ENCODE measurements around the gene CCDC187.

Gene CCDC187

DNA sequence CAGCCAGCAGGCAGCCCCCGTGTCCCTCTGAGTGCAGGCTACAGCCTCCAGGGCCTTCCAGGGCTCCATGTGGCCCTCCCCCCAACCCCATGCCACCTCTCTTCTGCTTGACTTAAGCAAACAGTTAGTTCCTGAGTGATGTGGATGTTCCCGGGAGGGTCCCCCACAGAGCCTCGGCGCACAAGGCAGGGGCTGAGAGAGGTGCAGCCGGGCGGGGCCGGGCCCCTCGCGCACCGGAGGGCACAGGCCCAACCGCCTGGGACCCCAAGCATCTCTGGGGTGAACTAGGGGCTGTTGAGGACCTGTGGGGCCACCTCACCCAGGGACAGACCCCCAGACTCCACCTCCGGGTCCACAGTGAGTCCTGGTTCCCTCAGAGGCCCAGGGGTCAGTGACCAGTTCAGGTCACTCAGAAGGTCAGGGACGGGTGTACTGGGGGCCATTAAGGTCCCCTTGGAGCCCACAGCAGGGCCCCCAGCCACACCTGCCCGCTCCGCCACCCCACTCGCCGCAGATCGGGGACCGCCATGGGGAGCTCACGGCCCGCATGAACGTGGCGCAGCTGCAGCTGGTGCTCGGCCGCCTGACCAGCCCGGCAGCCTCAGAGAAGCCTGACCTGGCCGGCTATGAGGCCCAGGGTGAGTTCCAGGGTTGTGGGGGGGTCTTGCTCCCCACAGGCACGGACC lies 36.6 kb upstream of the CCDC187 start:
- in situ Hi-C loops (cut with MboI; ENCODE audit: low sequenced_read_pairs) = loop anchor here (25.0 kb wide), 1 partner anchor 297 kb away; no protein-coding TSS in a partner anchor

GRCh38 chr9:136339958-136340310 lies 36.0 kb upstream of the CCDC187 start:
- in situ Hi-C loops (cut with MboI; ENCODE audit: low sequenced_read_pairs) = loop anchor here (25.0 kb wide), 1 partner anchor 297 kb away; no protein-coding TSS in a partner anchor

GRCh38 chr9:136339173-136339957 lies 35.5 kb upstream of the CCDC187 start:
- in situ Hi-C loops (cut with MboI; ENCODE audit: low sequenced_read_pairs) = loop anchor here (25.0 kb wide), 1 partner anchor 298 kb away; no protein-coding TSS in a partner anchor

DNA sequence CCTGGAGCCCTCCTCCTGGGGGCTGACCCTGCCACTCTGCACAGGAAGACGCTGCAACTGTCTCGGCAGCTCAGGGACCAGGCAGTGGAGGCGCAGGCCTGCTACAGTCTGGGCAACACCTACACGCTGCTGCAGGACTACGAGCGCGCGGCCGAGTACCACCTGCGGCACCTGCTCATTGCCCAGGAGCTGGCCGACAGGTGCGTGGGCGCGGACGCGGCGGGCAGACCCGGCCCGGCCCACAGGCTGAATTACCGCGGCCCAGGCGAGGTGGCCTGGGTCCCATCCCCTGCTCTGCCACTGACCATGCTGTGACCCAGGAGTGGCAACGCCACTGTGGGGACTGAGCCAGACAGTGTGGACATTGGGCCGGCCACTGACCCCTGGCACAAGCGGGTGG lies 34.6 kb upstream of the CCDC187 start:
- in situ Hi-C loops (cut with MboI; ENCODE audit: low sequenced_read_pairs) = loop anchor here (25.0 kb wide), 1 partner anchor 299 kb away; no protein-coding TSS in a partner anchor

- in situ Hi-C loops (cut with MboI; ENCODE audit: low sequenced_read_pairs) = loop anchor here (25.0 kb wide), 1 partner anchor 300 kb away; no protein-coding TSS in a partner anchor
Observed at GRCh38 chr9:136337416-136338395, 33.8 kb upstream of the CCDC187 start.

DNA sequence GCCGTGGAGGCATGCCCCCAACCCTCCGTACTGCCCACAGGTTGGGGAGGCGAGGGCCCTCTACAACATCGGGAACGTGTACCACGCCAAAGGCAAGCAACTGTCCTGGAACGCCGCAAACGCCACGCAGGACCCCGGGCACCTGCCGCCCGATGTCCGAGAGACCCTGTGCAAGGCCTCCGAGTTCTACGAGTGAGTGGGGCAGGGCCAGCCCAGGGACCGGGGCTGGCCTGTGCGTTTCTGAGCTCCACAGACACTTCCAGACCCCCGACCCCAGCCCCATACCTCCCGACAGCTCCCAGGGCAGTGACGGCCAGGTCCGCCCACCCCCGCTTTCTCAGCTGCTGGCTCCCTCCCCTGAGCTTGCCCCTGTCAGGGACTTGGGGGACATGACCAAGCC lies 33.0 kb upstream of the CCDC187 start:
- in situ Hi-C loops (cut with MboI; ENCODE audit: low sequenced_read_pairs) = loop anchor here (25.0 kb wide), 1 partner anchor 300 kb away; no protein-coding TSS in a partner anchor

DNA sequence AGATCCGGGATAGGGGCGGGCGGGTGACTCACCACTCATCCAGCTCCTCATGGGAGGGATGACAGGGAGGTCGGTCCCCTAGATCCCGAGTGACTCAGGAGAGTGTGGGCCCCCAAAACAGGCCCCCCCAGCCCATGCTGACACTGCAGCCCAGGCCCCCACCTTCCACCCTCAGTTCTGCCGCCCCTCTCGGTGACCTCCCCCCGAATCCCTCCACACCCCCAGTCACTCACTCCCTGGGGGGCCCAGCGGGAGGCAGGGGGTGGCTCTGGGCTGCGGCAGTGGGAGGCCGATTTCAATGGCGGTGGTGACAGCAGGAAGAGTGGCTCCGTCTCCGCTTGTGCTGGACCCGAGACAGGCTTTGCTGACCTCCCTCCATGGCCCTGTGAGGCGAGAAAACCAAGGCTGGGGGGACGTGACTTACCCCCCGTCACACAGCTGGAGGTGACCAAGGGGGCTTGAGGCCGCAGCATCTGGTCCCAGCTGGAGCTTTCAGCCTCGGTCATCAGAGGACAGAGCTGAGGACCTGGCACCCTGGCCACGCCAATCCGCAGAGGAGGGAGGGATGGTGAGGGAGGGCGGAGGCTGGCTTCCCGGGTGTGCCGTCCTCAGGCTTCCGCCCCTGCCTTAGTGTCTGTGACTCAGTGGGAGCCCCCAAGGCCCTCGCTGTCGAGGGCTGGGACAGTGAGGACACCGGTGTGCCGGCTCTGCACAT lies 32.4 kb upstream of the CCDC187 start:
- in situ Hi-C loops (cut with MboI; ENCODE audit: low sequenced_read_pairs) = loop anchor here (25.0 kb wide), 1 partner anchor 301 kb away; no protein-coding TSS in a partner anchor

DNA sequence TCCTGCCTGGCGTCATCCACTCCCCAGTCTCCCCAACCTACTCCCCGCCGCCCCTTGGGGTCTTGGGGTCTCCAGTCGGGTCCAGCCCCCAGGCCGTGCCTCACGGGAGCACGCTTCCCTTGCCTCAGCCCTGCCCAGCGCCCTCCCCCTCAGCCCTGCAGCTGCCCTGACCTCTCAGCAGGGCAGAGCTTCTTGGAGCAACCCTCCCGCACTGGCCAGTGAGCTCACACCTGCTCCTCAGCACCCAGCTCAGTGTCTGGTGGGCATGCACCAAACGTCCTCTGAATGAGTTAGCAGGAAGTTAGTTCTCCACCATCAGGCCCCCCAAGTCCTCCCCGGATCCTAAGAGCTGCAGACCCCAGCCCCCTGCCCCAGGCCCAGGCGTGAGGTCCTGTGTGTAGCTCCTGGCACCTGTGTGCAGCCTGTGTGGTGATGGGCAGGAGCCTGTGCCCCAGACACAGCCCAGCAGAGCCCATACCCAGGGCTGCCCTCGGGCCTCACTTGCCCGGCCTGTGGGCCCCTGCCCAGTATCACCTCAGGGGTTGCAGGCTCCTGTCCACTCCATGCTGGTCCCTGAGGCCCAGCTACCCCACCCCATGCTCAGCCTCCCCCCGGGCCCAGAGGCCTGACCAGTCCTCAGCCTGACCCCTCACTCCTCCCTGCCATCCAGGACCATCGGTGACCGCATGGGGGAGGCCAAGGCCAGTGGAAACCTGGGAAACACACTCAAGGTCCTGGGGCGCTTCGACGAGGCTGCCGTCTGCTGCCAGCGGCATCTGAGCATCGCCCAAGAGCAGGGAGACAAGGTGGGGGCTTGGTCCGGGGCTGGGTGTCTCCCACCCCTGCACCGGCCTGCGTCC lies 31.6 kb upstream of the CCDC187 start:
- in situ Hi-C loops (cut with MboI; ENCODE audit: low sequenced_read_pairs) = loop anchor here (25.0 kb wide), 1 partner anchor 302 kb away; no protein-coding TSS in a partner anchor

DNA sequence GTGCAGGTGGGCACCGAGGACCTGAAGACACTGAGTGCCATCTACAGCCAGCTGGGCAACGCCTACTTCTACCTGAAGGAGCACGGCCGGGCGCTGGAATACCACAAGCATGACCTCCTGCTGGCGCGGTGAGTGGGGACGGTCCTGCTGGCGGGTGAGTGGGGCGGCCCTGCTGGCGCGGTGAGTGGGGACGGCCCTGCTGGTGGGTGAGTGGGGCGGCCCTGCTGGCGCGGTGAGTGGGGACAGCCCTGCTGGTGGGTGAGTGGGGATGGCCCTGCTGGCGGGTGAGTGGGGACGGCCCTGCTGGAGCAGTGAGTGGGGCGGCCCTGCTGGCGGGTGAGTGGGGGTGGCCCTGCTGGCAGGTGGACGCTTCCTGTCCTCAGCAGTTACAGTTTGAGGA lies 30.6 kb upstream of the CCDC187 start:
- in situ Hi-C loops (cut with MboI; ENCODE audit: low sequenced_read_pairs) = loop anchor here (25.0 kb wide), 1 partner anchor 303 kb away; no protein-coding TSS in a partner anchor

DNA sequence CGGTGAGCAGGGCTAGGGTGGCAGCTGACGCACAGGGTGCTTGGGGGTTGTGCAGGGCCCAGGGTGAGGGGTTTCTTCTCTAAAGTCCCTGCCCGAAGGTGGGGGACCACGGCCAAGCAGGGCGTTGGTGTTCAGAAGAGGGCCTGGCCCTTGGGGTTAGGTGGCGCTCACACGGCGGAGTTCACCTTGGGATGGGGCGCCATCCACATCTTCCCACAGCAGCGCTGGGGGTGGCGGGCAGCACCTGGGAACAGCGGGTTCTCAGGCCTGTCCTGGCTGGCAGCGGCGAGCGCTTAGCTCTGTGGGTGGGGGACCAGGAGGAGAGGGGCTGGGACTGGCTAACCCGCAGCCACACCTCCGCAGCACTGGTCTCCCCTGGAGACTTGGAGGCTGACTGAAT lies 29.6 kb upstream of the CCDC187 start:
- in situ Hi-C loops (cut with MboI; ENCODE audit: low sequenced_read_pairs) = loop anchor here (25.0 kb wide), 1 partner anchor 304 kb away; no protein-coding TSS in a partner anchor

- in situ Hi-C loops (cut with MboI; ENCODE audit: low sequenced_read_pairs) = loop anchor here (25.0 kb wide), 1 partner anchor 304 kb away; no protein-coding TSS in a partner anchor
Observed at GRCh38 chr9:136333045-136333444, 29.2 kb upstream of the CCDC187 start.

GRCh38 chr9:136332482-136332983 lies 28.6 kb upstream of the CCDC187 start:
- in situ Hi-C loops (cut with MboI; ENCODE audit: low sequenced_read_pairs) = loop anchor here (25.0 kb wide), 1 partner anchor 305 kb away; no protein-coding TSS in a partner anchor

DNA sequence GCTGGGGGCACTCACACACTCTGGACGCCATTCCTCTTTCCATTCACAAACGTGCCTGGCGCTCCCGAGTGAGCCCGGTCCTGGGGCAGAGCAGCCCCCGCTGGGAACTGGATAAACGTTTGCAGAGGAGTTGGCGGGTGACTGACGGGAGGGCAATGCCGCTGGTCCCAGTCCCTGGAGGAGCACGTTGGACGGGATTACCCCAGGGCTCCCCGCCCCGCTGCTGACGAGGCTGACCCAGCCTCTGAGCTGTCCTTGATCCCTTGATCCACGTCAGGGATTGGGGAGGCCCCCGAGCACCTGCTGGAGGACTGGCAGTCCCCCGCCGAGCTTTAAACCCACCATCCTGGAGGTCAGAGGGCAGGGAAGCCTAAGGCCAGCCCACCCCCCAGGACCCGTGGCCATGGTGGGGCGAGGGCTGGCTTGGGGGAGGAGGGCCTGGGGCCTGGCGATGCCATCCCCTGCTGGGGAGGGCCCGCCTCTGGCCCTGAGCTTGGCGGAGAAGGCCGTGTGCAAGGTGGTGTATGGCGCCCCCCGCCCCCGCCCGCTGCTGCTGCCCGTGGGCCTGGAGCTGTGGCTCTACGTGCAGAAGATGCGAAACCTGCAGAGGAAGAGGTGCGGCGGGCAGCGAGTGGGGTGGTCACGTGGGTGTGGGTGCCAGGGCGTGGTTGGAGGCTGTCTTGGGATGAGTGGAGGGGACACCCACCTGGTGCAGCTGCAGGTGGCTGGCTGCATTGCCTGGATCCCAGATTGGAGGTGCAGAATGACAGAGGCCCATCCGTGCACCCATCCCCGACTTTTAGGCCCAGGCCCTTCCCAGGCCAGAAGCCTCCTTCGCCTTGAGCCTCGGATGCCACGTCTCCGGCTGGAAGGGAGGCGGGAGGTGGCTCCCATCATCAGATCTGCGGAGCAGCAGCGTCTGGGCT lies 27.9 kb upstream of the CCDC187 start:
- in situ Hi-C loops (cut with MboI; ENCODE audit: low sequenced_read_pairs) = loop anchor here (25.0 kb wide), 1 partner anchor 305 kb away; no protein-coding TSS in a partner anchor

GRCh38 chr9:136331030-136331429 lies 27.1 kb upstream of the CCDC187 start:
- in situ Hi-C loops (cut with MboI; ENCODE audit: low sequenced_read_pairs) = loop anchor here (25.0 kb wide), 1 partner anchor 306 kb away; no protein-coding TSS in a partner anchor

DNA sequence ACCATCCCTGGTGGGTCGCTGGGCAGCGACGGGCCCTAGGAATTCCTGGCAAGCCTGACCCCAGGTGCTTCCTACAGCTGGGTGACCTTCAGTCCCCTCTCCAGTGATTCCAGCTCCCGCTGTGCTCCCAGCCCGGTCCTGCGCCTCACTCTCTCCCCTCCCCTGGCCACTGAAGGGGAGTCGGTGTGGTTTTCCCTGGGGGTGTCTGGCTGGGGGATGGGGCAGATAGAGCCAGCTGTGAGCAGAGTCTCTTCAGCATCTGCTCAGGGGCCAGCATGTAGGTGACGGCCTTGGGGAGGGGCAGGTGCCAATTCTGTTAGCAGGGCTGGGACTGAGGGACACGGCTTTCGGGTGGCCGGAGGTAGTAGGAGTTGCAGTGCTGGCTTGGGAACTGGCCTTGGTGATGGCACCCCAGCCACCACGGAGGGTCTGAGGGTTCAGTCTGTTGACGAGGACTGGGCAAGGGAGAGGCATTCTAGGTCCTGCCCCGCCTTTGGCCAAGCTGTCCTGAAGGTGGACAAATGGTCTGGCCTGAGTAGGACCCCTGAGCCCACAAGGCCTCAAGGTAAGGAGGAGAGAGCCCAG lies 26.6 kb upstream of the CCDC187 start:
- in situ Hi-C loops (cut with MboI; ENCODE audit: low sequenced_read_pairs) = loop anchor here (25.0 kb wide), 1 partner anchor 307 kb away; no protein-coding TSS in a partner anchor

- in situ Hi-C loops (cut with MboI; ENCODE audit: low sequenced_read_pairs) = loop anchor here (25.0 kb wide), 1 partner anchor 307 kb away; no protein-coding TSS in a partner anchor
Observed at GRCh38 chr9:136329636-136330405, 25.9 kb upstream of the CCDC187 start.

Measured in HL-60/S4 treated with phorbol 12-myristate 13-acetate at 8.2 ng/mL for 4 days and 3 days (cell line).